ENCODE results near the gene BIN2.
"Not testable (repeated sequence)": the region's sequence is repeated elsewhere in the genome, so short reads cannot be mapped to it uniquely, and the experiment has no call there.

DNA sequence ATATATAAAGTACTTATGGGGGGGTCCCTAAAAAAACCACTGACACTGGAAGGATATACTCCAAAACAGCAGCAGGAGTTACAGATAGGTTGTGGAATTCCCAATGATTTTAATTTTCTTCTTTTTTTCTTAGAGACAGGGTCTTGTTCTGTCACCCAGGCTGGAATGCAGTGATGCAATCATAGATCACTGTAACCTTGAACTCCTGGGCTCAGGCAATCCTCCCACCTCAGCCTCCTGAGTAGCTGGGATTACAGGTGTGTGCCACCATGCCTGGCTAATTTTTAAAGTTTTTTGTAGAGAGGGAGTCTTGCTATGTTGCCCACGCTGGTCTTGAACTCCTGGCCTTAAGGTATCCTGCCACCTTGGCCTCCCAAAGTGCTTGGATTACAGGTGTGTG lies 64.4 kb downstream of the BIN2 start:
- not testable (repeated sequence) for TF ChIP-seq HDGF (IDR thresholded peaks at IDR 0.05; ENCODE audit: borderline replicate concordance); FOXK2 (IDR thresholded peaks at IDR 0.05); BHLHE40 (IDR thresholded peaks at IDR 0.05; ENCODE audit: borderline replicate concordance); SUZ12 (IDR thresholded peaks at IDR 0.05); ELF4 (IDR thresholded peaks at IDR 0.05); TARDBP (IDR thresholded peaks at IDR 0.05); ARNT (IDR thresholded peaks at IDR 0.05)
- TF ChIP-seq, protein P1, sequence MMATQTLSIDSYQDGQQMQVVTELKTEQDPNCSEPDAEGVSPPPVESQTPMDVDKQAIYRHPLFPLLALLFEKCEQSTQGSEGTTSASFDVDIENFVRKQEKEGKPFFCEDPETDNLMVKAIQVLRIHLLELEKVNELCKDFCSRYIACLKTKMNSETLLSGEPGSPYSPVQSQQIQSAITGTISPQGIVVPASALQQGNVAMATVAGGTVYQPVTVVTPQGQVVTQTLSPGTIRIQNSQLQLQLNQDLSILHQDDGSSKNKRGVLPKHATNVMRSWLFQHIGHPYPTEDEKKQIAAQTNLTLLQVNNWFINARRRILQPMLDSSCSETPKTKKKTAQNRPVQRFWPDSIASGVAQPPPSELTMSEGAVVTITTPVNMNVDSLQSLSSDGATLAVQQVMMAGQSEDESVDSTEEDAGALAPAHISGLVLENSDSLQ (IDR thresholded peaks at IDR 0.05): not testable (repeated sequence)
